Muscle layer of duodenum (tissue), 2 donors: ENCODE data around the gene KIF1A.

ENCODE experiments used
- H3K27ac ChIP-seq: one replicate; pipeline ENCODE4 v1.7.0; 2013; ENCODE audit warnings: mild to moderate bottlenecking, low read length
- H3K27me3 ChIP-seq: one replicate; pipeline ENCODE4 v1.7.0; 2013; ENCODE audit warnings: low read depth, mild to moderate bottlenecking, control low read depth, low read length
- H3K36me3 ChIP-seq, 2 donors: one replicate each; pipeline ENCODE4 v1.7.0; 2013; ENCODE audit warnings: low read length in 2 of 2, control low read depth in 1 of 2, mild to moderate bottlenecking in 1 of 2; ENCODE audit not compliant: insufficient read depth in 2 of 2, control insufficient read depth in 1 of 2
- H3K4me1 ChIP-seq, 2 donors: one replicate each; pipeline ENCODE4 v1.7.0; 2013; ENCODE audit warnings: low read length in 2 of 2, mild to moderate bottlenecking in 2 of 2, control low read depth in 1 of 2, moderate library complexity in 1 of 2; ENCODE audit not compliant: insufficient read depth in 2 of 2, control insufficient read depth in 1 of 2
- H3K4me3 ChIP-seq, 2 donors: one replicate each; pipeline ENCODE4 v1.7.0; 2013; ENCODE audit warnings: low read length in 2 of 2, low read depth in 1 of 2, mild to moderate bottlenecking in 1 of 2
- H3K9me3 ChIP-seq, 2 donors: one replicate each; pipeline ENCODE4 v1.7.0; 2013; ENCODE audit warnings: low read length in 2 of 2, control low read depth in 1 of 2, mild to moderate bottlenecking in 1 of 2; ENCODE audit not compliant: control insufficient read depth in 1 of 2
- donor health status: healthy.

Gene KIF1A

DNA sequence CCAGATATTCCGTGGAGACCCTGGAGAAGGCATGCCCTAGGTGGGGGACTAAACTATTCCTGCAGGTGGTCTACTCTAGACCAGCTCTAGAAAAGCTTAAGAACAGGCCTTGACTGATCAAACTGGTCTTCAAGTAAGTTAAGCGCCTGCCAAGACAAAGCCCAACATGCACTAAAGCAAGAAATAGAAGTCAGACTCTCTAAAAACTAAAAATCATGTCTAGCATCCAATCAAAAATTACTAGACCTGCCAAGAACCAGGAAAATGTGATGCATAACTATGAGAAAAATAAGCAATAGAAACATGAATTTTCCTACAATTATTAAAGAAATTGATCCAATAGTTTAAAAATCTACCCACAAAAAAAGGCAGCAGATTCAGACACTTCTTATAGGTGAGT, 13.6 kb downstream of the KIF1A start:
- no peaks in the 10 kb centered on the region for H3K9me3 ChIP-seq
- no peak overlapping the region for H3K27ac ChIP-seq
- H3K4me1 ChIP-seq = no peaks in the 10 kb centered on the region
- peaks cover 4% of the 10 kb centered on the region for H3K27me3 ChIP-seq
- H3K36me3 ChIP-seq = no peaks in the 10 kb centered on the region
- no peak overlapping the region for H3K4me3 ChIP-seq

DNA sequence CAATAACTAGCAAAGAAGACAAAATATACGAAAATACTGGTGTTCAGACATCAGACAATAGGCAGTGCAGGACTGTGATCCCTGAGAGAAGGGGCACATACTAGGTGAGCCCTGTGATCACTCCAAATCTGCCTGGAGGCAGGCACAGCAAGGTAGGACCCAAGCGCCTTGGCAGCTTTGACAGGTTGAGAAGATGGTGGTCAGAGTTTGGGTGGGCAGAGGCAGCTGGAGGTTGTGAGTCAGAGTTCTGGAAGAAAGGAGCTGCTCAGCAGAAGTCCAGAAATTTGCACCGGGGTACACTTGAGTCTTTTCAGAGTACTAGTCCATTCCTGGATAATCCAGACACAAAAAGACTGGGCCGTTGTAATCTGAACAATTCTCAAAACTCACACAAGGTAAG, 14.0 kb downstream of the KIF1A start:
- Histone ChIP-seq H3K36me3 (no peaks in the 10 kb centered on the region), H3K4me1 (no peaks in the 10 kb centered on the region), H3K9me3 (no peaks in the 10 kb centered on the region), H3K27me3 (peaks cover 5% of the 10 kb centered on the region), H3K27ac (no peak overlapping the region), H3K4me3 (no peak overlapping the region)

DNA sequence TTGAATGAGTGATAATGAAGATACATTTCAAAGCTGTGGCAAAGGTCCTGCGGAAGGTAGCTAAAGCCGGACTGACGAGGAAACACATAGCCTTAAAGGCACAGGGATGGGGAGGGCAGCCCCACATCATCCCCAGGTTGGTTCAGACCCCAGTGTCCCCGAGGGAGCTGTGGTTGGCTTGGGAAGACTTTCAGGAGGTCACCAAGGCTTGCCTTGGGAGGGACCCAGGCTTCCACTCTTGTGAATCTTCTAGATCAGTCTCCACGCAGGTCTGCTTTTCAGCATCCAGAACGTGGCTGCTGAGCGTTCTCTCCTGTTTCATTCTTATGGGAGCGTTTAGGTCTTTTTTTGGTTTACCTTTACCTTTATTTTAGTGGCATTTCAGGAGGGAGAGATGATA, 16.8 kb downstream of the KIF1A start:
- Histone ChIP-seq H3K27ac (no peak overlapping the region), H3K27me3 (peaks cover 5% of the 10 kb centered on the region), H3K36me3 (no peaks in the 10 kb centered on the region)

DNA sequence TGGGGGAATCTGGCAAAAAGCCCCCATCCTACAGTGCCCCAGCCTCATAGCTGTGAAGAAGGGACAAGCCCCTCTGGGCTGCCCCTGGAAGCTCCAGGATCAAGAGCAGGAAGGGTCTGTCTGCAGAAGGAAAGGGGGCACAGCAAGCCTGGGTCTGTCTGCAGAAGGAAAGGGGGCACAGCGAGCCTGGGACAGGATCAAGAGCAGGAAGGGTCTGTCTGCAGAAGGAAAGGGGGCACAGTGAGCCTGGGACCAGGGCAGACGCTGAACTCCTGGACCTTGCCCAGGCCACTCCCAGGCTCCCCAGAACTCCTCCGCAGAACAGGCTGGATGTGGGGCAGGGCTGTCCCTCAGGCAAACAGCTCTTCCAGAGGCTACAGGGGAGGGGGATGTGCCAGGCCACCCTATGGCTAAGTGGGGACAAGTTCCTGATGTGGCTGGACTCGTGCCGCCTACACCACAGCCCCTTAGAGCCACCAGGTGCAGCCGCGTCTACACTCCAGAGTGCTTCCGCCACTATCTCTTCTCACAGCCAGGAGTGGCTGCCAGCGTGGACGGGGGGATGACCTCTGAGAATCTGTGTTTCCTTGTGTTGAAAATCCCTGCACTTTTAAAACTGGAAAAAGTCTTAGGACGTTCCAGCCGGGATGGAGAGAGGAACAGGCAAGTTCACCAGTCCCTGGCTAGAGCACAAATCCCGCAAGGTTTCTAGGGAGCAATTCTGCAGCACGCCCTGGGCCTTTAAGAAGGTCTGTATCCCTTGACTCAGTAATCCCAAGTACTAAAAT, 20.8 kb downstream of the KIF1A start:
- H3K4me1 ChIP-seq = peaks cover 0 to 14% of the 10 kb centered on the region in 2 donors
- peaks cover 5% of the 10 kb centered on the region for H3K27me3 ChIP-seq
- no peaks in the 10 kb centered on the region for H3K9me3 ChIP-seq
- no peaks in the 10 kb centered on the region for H3K36me3 ChIP-seq
- H3K4me3 ChIP-seq = no peak overlapping the region
- no peak overlapping the region for H3K27ac ChIP-seq

More for the DNA sequence above, 16.8 kb downstream of the KIF1A start:
- Histone ChIP-seq H3K9me3 (no peaks in the 10 kb centered on the region), H3K4me1 (peaks cover 0 to 14% of the 10 kb centered on the region in 2 donors), H3K4me3 (no peak overlapping the region)

DNA sequence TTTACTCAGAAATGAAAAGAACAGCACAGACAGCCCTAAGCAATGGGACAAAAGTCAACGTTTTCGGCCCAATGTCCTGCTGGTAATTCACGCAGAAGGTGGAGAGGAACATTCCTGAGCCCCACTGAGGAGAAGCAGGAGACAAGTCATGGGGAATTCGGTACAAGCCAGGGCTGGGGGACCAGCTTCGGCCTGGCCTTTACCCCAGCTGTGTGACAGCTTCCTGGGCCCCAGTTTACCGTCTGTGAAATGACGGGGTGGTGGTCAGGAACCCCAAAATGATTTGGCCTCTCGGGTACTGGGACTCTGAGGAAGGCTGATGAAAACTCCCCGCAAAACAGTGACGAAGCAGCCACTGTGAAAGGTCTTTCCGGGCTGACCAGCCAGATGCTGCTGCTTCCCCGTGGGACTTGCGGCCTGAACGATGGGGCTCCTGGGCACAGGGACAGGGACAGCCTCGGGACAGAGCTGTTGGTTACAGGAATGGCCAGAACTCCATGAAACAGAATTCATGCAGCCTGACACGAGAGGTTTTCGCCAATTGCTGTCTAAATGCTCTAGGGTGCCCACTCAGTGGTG, 21.6 kb downstream of the KIF1A start:
- H3K36me3 ChIP-seq = no peaks in the 10 kb centered on the region
- H3K27me3 ChIP-seq = peaks cover 5% of the 10 kb centered on the region
- H3K4me1 ChIP-seq = peaks cover 0 to 14% of the 10 kb centered on the region in 2 donors

DNA sequence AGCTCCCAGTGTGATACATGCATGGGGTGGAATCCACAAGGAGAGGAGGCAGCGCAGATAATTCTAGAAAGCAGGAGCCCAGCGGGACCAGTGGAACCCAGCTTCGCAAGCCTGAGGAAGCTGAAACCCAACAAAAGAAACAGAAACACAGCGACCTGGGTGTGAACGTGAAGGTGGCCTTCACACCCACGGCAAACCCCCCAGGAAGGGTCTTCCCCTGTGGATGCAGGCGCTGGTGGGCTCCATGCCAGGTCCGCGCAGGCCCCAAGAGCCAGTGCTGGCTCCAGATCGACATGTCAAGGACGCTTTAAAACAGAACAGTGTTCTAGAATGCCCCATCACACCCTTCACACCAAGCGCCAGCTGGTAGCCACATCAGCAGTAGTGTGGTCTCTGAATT, 22.1 kb downstream of the KIF1A start:
- Histone ChIP-seq H3K36me3 (no peaks in the 10 kb centered on the region), H3K4me1 (peaks cover 0 to 14% of the 10 kb centered on the region in 2 donors), H3K27me3 (peaks cover 5% of the 10 kb centered on the region), H3K27ac (no peak overlapping the region), H3K4me3 (no peak overlapping the region), H3K9me3 (no peaks in the 10 kb centered on the region)

More for the DNA sequence above, 21.6 kb downstream of the KIF1A start:
- H3K4me3 ChIP-seq = no peak overlapping the region
- no peaks in the 10 kb centered on the region for H3K9me3 ChIP-seq
- H3K27ac ChIP-seq = no peak overlapping the region

DNA sequence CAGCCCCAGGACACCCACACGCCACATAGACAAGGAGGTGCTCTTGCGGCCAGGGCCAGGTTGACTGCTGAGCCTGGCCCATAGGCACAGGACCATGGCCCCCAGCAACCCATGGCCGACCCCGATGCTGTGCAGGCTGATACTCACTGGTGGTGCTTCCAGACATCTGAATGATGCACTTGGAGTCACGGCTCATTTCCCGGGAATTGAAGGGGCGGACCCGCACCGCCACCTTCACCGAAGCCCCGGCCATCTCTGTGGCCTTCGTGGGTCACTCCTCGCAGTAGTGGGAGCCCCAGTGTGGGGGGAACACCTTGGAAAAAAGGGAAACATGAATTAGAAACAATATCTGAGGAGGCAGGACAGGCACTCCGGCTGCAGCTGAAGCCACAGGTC, 22.5 kb downstream of the KIF1A start:
- Histone ChIP-seq H3K27ac (no peak overlapping the region), H3K36me3 (no peaks in the 10 kb centered on the region), H3K27me3 (peaks cover 5% of the 10 kb centered on the region), H3K4me3 (no peak overlapping the region), H3K4me1 (peaks cover 0 to 14% of the 10 kb centered on the region in 2 donors), H3K9me3 (no peaks in the 10 kb centered on the region)

DNA sequence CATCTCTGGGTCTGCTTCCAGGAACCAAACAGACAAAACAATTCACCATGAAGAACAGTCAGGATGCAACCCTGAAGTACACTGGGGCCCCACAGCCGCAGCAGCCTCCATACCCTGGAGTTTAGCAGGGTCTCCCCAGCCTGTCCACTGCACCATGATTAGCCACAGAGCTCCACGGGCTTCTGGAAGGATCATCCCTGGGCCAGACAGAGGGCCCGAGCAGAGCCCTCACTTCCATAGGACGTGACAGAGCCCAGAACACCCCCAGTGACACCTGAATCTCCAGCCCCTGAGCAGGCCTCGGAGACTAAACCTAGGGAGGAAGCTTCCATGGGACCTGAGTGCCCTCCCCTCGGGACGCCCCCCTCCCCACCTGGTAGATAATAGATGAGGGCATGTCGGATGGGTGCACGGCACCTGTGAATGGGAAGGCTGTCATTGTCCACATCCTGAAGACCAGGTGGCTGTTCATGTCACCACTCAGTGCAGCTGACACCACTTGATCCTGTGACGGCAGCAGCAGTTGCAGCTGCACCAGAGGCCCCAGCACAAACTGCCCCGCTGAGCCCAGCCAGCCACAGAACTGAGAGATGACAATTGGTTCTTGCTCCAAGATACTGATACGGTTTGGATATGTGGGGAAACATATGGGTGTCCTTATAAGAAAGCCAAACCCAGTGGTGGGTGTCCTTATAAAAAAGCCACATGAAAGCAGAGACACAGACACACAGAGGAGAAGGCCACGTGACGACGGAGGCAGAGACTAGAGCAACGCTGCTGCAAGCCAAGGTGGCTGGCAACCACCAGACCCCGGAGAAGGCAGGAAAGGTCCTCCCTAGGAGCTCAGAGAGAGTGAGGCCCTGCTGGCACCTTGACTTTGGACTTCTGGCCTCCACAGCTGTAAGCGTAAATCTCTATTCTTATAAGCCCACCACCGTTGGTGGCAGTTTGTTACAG, 23.2 kb downstream of the KIF1A start:
- Histone ChIP-seq H3K36me3 (no peaks in the 10 kb centered on the region), H3K9me3 (no peaks in the 10 kb centered on the region), H3K4me3 (no peak overlapping the region), H3K27me3 (peaks cover 4% of the 10 kb centered on the region), H3K4me1 (peaks cover 0 to 14% of the 10 kb centered on the region in 2 donors), H3K27ac (no peak overlapping the region)

DNA sequence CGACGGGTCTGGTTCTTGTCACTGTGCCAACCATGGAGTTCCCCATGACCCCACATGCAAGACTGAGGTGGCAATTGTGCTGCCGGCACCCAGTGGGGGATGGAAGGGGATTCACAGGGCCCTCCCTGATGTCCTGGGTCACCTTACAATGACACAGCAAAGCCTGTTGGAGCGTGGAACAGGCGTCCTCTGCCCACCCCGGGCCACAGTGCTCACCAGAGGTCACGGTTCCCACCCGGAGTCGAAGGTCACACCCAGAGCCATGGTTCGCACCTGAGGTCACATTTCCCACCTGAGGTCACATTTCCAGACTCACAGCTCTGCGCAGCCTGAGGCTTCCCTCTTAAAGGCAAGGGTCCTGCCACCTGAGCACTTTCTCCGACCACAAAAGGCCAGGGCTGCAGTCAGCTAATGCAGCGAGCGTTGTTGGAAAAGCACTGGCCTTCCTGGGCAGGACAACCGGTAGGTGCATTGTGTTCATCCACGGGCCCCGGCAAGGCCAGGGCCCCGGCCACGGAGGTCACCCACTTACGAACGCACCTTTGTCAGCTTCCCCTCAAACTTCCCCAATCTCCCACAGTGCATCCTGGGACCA, 24.0 kb downstream of the KIF1A start:
- H3K9me3 ChIP-seq = no peaks in the 10 kb centered on the region
- H3K4me3 ChIP-seq = no peak overlapping the region
- no peaks in the 10 kb centered on the region for H3K36me3 ChIP-seq
- H3K27ac ChIP-seq = no peak overlapping the region
- peaks cover 0 to 14% of the 10 kb centered on the region in 2 donors for H3K4me1 ChIP-seq
- no peaks in the 10 kb centered on the region for H3K27me3 ChIP-seq

DNA sequence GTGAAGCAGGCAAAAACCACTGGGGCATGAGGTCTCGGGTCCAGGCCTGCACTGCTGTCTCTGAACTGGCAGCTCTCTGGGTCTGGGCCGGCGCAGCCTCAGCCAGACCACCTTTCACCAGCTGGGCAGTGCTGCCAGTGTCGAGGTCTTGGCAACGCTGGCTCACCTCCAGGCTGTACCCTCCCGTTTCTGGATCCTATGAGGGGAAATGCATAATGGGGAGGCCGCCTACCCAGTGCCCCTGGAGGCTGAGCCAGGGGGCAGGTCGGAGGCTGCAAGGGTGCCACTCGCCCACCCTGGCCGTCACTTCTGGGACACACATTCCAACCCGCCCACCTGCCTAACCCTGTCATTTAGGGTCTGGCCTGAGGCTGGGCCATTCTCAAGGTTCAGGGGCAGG, 24.6 kb downstream of the KIF1A start:
- Histone ChIP-seq H3K9me3 (no peaks in the 10 kb centered on the region), H3K27ac (no peak overlapping the region), H3K4me1 (peaks cover 0 to 13% of the 10 kb centered on the region in 2 donors), H3K36me3 (no peaks in the 10 kb centered on the region), H3K27me3 (no peaks in the 10 kb centered on the region), H3K4me3 (no peak overlapping the region)
